Vagina (tissue), 2 donors: Measurements from ENCODE around the gene TMEM164. TPM values are rescaled to one million over a fixed set of nuclear protein-coding genes. Genes with fewer than 3 reads are reported as not detected.

ENCODE experiments used
- DNase-seq, 2 donors: peaks; one replicate each; pipeline ENCODE4 v3.0.0-alpha.2; 2017; ENCODE audit errors: extremely low spot score in 2 of 2
- H3K27ac ChIP-seq: fragments of 200-600 bp; sonication (generic); one replicate; pipeline ENCODE4 v1.5.1; 2019
- H3K27me3 ChIP-seq: fragments of 200-600 bp; sonication (generic); one replicate; pipeline ENCODE4 v1.5.1; 2019
- H3K36me3 ChIP-seq, 2 donors: fragments of 200-600 bp; sonication (generic); one replicate each; pipeline ENCODE4 v1.5.1; 2017 to 2019
- H3K4me1 ChIP-seq: fragments of 200-600 bp; sonication (generic); one replicate; pipeline ENCODE4 v1.5.1; 2019
- H3K4me3 ChIP-seq, 2 donors: fragments of 200-600 bp; sonication (generic); 1 replicate in 1 of 2; 2 replicates in 1 of 2; pipeline ENCODE4 v1.5.1; 2016 to 2019
- H3K9me3 ChIP-seq: fragments of 200-600 bp; sonication (generic); one replicate; pipeline ENCODE4 v1.5.1; 2019
- POLR2A ChIP-seq, 2 donors: fragments of 450-650 bp; IDR thresholded peaks; one replicate each; pipeline ENCODE4 v1.6.1; 2017; ENCODE audit warnings: antibody characterized with exemption in 2 of 2, mild to moderate bottlenecking in 2 of 2, moderate library complexity in 2 of 2
- POLR2AphosphoS5 ChIP-seq, 2 donors: sonication (generic); formaldehyde crosslinking; IDR thresholded peaks; one replicate each; pipeline ENCODE4 v1.9.0; 2017; ENCODE audit warnings: antibody characterized with exemption in 2 of 2, mild to moderate bottlenecking in 2 of 2, low read depth in 1 of 2; ENCODE audit not compliant: insufficient read depth in 1 of 2
- intact Hi-C: fragments of 100-400 bp; cut with DNase I; formaldehyde crosslinking; loops from one replicate; pipeline ENCODE4 v1.15.1; 2023
- total RNA-seq: library from RNA; depleted of rRNA; stranded (reverse); fragments of >200 nt; gene quantifications from one replicate; pipeline ENCODE4 v1.2.3, GENCODE V29; 2016
- TF ChIP-seq, protein P1 (sequence below), 3 experiments: fragments of 450-650 bp in 2 of 3; fragments of 200-600 bp in 1 of 3; sonication (generic) in 1 of 3; IDR thresholded peaks; one replicate each; pipeline ENCODE4 v1.5.1; 2017 to 2019; ENCODE audit warnings: antibody characterized with exemption in 3 of 3, mild to moderate bottlenecking in 2 of 3, moderate library complexity in 2 of 3

Gene TMEM164
- total RNA-seq, 1 donor from 2014 or later: 10.8 TPM

DNA sequence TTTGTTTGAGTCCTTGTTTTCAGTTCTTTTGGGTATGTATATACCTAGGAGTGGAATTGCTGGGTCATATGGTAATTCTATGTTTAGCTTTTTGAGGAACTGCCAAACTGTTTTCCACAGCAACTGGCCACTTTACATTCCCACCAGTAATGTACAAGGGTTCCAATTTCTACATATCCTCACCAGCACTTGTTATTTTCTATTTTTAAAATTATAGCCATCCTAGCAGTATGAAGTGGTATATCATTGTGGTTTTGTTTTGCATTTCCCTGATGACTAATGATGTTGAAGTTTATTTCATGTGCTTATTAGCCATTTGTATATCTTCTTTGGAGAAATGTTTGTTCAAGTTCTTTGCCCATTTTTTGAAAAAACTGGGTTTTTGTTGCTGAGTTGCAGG is 39.6 kb downstream of the TMEM164 start:
- no peak for TF ChIP-seq POLR2A (IDR thresholded peaks at IDR 0.05)
- TF ChIP-seq, protein P1, sequence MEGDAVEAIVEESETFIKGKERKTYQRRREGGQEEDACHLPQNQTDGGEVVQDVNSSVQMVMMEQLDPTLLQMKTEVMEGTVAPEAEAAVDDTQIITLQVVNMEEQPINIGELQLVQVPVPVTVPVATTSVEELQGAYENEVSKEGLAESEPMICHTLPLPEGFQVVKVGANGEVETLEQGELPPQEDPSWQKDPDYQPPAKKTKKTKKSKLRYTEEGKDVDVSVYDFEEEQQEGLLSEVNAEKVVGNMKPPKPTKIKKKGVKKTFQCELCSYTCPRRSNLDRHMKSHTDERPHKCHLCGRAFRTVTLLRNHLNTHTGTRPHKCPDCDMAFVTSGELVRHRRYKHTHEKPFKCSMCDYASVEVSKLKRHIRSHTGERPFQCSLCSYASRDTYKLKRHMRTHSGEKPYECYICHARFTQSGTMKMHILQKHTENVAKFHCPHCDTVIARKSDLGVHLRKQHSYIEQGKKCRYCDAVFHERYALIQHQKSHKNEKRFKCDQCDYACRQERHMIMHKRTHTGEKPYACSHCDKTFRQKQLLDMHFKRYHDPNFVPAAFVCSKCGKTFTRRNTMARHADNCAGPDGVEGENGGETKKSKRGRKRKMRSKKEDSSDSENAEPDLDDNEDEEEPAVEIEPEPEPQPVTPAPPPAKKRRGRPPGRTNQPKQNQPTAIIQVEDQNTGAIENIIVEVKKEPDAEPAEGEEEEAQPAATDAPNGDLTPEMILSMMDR (IDR thresholded peaks at IDR 0.05): no peak
- no peak for TF ChIP-seq POLR2AphosphoS5 (IDR thresholded peaks at IDR 0.05; ENCODE audit: insufficient read depth in 1 of 2, low read depth in 1 of 2)
- Histone ChIP-seq H3K27me3 (no peaks in the 10 kb centered on the region), H3K36me3 (no peaks in the 10 kb centered on the region), H3K4me1 (no peaks in the 10 kb centered on the region), H3K4me3 (no peak overlapping the region), H3K27ac (no peak overlapping the region), H3K9me3 (no peaks in the 10 kb centered on the region)
- intact Hi-C loops: no loop called here
- DNase-seq: no peak

DNA sequence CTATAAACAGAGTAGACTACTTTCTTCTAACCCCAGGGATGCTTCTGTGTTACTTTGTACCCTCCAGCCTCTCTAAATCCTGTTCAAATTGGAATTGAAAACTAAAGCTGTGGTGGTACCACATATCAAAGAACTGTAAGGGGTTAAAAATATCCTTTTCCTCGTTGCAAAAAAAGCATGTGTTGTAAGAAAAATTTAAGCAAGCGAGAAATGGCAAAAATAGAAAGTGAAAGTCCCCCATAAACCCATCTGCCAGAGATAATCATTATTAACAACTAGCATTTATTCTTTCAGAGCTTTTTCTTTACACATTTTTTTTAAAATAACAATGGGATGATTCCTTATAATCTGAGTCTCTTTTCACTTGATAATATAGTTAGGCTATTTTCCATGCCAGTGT is 40.6 kb downstream of the TMEM164 start:
- H3K27me3 ChIP-seq: no peaks in the 10 kb centered on the region
- intact Hi-C loops: no loop called here

DNA sequence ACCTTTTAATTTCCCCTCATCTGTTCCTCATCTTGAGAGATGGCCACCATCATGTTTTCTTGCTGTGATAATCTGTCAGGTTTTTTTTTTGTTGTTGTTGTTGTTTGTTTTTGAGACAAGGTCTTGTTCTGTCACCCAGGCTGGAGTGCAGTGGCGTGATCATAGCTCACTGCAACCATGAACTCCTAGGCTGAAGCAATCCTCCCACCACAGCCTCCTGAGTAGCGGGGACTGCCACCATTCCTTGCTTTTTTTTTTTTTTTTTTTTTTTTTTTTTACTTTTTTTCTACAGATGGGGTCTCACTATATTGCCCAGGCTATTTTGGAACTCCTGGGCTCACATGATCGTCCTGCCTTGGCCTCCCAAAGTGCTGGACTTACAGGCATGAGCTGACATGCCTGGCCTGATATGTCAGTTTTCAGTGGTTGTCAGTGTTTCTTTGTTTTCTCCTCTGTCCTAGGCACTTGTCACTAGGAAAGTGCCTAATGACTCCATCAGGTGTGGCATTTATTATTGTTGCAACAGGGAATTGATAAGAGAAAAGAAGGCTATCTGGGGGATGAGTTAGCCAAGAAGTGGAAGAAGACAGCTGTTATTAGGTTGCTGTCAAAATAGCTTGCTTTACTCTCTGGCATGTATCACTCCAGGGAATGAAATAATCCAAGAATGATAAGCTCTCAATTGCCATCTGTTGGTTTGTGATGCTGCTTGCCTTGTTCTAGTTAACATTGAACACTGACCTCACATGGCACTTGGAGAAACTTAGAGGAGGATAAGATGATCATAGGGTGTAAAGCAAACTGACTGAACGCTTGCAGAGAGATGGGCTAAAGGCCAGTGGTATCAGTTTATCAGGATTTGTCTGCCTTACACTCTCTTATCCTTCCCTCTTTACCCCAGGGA is 41.7 kb downstream of the TMEM164 start:
- no peak overlapping the region for H3K4me3 ChIP-seq

More for the DNA sequence above, 40.6 kb downstream of the TMEM164 start:
- no peaks in the 10 kb centered on the region for H3K4me1 ChIP-seq
- H3K36me3 ChIP-seq: no peaks in the 10 kb centered on the region
- H3K4me3 ChIP-seq: no peak overlapping the region
- DNase-seq: no peak
- no peak overlapping the region for H3K27ac ChIP-seq
- H3K9me3 ChIP-seq: no peaks in the 10 kb centered on the region
- TF ChIP-seq, protein P1 (IDR thresholded peaks at IDR 0.05): no peak
- TF ChIP-seq POLR2AphosphoS5 (IDR thresholded peaks at IDR 0.05; ENCODE audit: insufficient read depth in 1 of 2, low read depth in 1 of 2) (no peak), POLR2A (IDR thresholded peaks at IDR 0.05) (no peak)

DNA sequence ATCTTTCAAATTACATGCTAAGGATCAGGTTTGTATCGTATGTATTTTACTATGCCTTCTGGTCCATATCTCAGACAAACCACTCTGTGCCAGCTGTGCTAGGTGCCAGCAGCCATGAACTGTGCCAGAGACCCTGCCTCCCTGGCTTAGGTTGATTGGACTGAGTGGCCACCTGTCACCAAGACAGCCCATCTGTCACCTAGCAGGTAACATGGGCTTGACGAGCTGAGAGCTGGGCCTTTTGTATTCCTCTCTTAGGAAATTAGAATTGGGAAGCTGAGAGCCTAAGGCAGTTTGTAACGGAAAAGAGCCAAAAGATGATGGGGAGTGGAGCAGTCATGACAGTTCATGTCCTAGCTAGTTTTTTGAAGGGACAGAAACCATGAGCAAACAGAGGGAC is 42.5 kb downstream of the TMEM164 start:
- TF ChIP-seq POLR2A (IDR thresholded peaks at IDR 0.05) (no peak), POLR2AphosphoS5 (IDR thresholded peaks at IDR 0.05; ENCODE audit: insufficient read depth in 1 of 2, low read depth in 1 of 2) (no peak)
- TF ChIP-seq, protein P1 (IDR thresholded peaks at IDR 0.05): no peak
- Histone ChIP-seq H3K27ac (no peak overlapping the region), H3K9me3 (no peaks in the 10 kb centered on the region), H3K27me3 (no peaks in the 10 kb centered on the region), H3K4me3 (no peak overlapping the region), H3K4me1 (no peaks in the 10 kb centered on the region), H3K36me3 (no peaks in the 10 kb centered on the region)
- DNase-seq: no peak
- intact Hi-C loops: no loop called here

More for the DNA sequence above, 41.7 kb downstream of the TMEM164 start:
- Histone ChIP-seq H3K4me1 (no peaks in the 10 kb centered on the region), H3K9me3 (no peaks in the 10 kb centered on the region), H3K27ac (no peak overlapping the region), H3K36me3 (no peaks in the 10 kb centered on the region), H3K27me3 (no peaks in the 10 kb centered on the region)
- DNase-seq: no peak
- intact Hi-C loops: no loop called here
- TF ChIP-seq POLR2AphosphoS5 (IDR thresholded peaks at IDR 0.05; ENCODE audit: insufficient read depth in 1 of 2, low read depth in 1 of 2) (no peak), POLR2A (IDR thresholded peaks at IDR 0.05) (no peak)
- TF ChIP-seq, protein P1 (IDR thresholded peaks at IDR 0.05): no peak

DNA sequence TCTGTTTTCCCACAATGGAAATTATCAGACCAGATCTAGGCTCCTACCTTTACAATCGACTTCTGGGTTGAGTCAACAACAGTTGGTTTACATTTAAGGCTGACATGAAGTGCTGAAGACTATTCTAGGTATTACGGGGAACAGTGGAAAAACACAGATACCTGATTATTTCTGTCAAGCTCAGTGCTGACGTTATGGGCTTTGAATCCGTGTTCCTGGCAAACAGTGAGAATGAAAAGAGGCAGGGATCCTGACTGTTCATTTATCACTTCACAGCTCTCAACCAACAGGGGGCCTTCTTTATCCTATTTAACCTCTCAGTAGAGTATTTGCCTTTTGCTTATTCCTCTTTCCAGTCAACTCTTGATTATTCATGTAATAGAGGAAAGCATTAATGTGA is 43.1 kb downstream of the TMEM164 start:
- Histone ChIP-seq H3K9me3 (no peaks in the 10 kb centered on the region), H3K27ac (no peak overlapping the region), H3K36me3 (no peaks in the 10 kb centered on the region), H3K27me3 (no peaks in the 10 kb centered on the region), H3K4me3 (no peak overlapping the region), H3K4me1 (no peaks in the 10 kb centered on the region)
- no peak for DNase-seq
- intact Hi-C loops: no loop called here
- TF ChIP-seq POLR2A (IDR thresholded peaks at IDR 0.05) (no peak), POLR2AphosphoS5 (IDR thresholded peaks at IDR 0.05; ENCODE audit: insufficient read depth in 1 of 2, low read depth in 1 of 2) (no peak)
- TF ChIP-seq, protein P1 (IDR thresholded peaks at IDR 0.05): no peak
